ENCODE data around the gene NDUFA7.

The NDUFA7 gene

DNA sequence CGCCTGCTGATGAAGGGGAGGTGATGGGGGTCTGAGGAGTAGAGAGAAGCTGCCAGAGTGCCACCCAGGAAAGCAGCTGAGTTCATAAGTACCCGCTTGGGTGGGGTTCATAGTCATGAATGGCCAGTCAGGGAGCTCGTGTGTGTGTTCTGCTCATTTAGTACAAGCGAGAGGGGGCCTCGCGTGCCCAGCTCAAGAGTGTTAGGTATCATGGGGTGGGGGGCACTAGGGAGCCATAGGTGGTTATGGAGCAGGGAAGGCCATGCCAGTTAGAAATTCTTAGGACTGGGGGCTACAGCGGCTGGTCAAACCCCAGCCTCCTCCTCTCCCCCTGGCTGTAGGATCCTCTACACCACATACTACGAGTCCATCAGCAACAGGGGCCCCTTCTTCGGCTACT is 59.8 kb downstream of the NDUFA7 start:
- DNase-seq: no peak

Measured in left hindlimb (tissue), 1 donor.